T-cell (primary cell): ENCODE results near the gene EPAS1. TPM values are rescaled to one million over a fixed set of nuclear protein-coding genes. Genes with fewer than 3 reads are reported as not detected.

Source experiments
- ATAC-seq, 4 experiments: fragments of 200-7000 bp in 3 of 4; fragments of 150-1000 bp in 1 of 4; cut with Tn5 transposase; replicated peaks in 1 of 4; 1 replicate in 3 of 4; 2 replicates in 1 of 4; pipeline ENCODE4 v1.10.0; 2021; ENCODE audit warnings: moderate library complexity in 3 of 4, mild to moderate bottlenecking in 2 of 4, moderate number of reproducible peaks in 1 of 4
- CTCF ChIA-PET, 2 donors: fragments of 300-600 bp; sonication (Branson Sonifier 250); formaldehyde crosslinking; loops; one replicate each; lab custom pipeline; 2022; ENCODE audit warnings: antibody characterized with exemption in 2 of 2; lab: Charles Lee
- POLR2A ChIA-PET, 2 donors: fragments of 300-600 bp; sonication (Branson Sonifier 250); formaldehyde crosslinking; loops; one replicate each; lab custom pipeline; 2022; ENCODE audit warnings: antibody characterized with exemption in 2 of 2; lab: Charles Lee
- DNase-seq, 35 experiments: peaks; one replicate each; pipeline versions ENCODE4 v3.0.0 to v3.0.0-alpha.2; 2013 to 2023
- H3K27ac ChIP-seq: one replicate; pipeline ENCODE4 v1.5.1; 2013; ENCODE audit warnings: low read length
- H3K27me3 ChIP-seq, 2 experiments: replicated peaks in 1 of 2; 1 replicate in 1 of 2; 2 replicates in 1 of 2; pipeline versions ENCODE4 v1.6.1 to v1.7.0; 2013; ENCODE audit warnings: low read length in 1 of 2, mixed read lengths in 1 of 2; ENCODE audit not compliant: control insufficient read depth in 2 of 2, insufficient read depth in 2 of 2; ENCODE audit errors: extremely low read depth in 1 of 2
- H3K36me3 ChIP-seq, 2 donors: 1 replicate in 1 of 2; 2 replicates in 1 of 2; pipeline versions ENCODE4 v1.6.1 to v1.7.0; 2013; ENCODE audit warnings: low read length in 1 of 2; ENCODE audit not compliant: control insufficient read depth in 2 of 2, insufficient read depth in 1 of 2; ENCODE audit errors: extremely low read depth in 1 of 2
- H3K4me1 ChIP-seq, 2 experiments: 1 replicate in 1 of 2; 2 replicates in 1 of 2; pipeline versions ENCODE4 v1.6.1 to v1.7.0; 2013; ENCODE audit warnings: low read length in 2 of 2, mixed read lengths in 1 of 2; ENCODE audit not compliant: insufficient read depth in 2 of 2, control insufficient read depth in 1 of 2; ENCODE audit errors: extremely low read depth in 1 of 2
- H3K4me3 ChIP-seq, 2 donors: 1 replicate in 1 of 2; 2 replicates in 1 of 2; pipeline versions ENCODE4 v1.5.1 to v1.7.0; 2013; ENCODE audit warnings: mild to moderate bottlenecking in 2 of 2, low read length in 1 of 2, moderate library complexity in 1 of 2; ENCODE audit not compliant: control insufficient read depth in 1 of 2; ENCODE audit errors: extremely low read depth in 1 of 2
- H3K9me3 ChIP-seq: 2 replicates; pipeline ENCODE4 v1.7.0; 2013
- H3K27ac Mint-ChIP-seq, 2 donors: one replicate each; pipeline ENCODE4 v1.8.0; 2020 to 2021; ENCODE audit warnings: mild to moderate bottlenecking in 2 of 2, mixed read lengths in 2 of 2
- H3K27me3 Mint-ChIP-seq, 2 donors: one replicate each; pipeline ENCODE4 v1.8.0; 2021 to 2022; ENCODE audit warnings: mixed read lengths in 2 of 2
- H3K36me3 Mint-ChIP-seq: one replicate; pipeline ENCODE4 v1.8.0; 2021; ENCODE audit warnings: mixed read lengths
- H3K4me1 Mint-ChIP-seq, 3 donors: one replicate each; pipeline ENCODE4 v1.8.0; 2020 to 2022; ENCODE audit warnings: mixed read lengths in 3 of 3, mild to moderate bottlenecking in 1 of 3
- H3K4me3 Mint-ChIP-seq, 3 donors: one replicate each; pipeline ENCODE4 v1.8.0; 2020 to 2022; ENCODE audit warnings: mild to moderate bottlenecking in 3 of 3, mixed read lengths in 3 of 3, moderate library complexity in 3 of 3
- H3K9me3 Mint-ChIP-seq, 3 donors: one replicate each; pipeline ENCODE4 v1.8.0; 2020 to 2022; ENCODE audit warnings: mixed read lengths in 3 of 3
- WGBS: methylation state at CpG from one replicate; pipeline ENCODE4 v1.1.5; 2013; ENCODE audit warnings: missing lambda C conversion rate; ENCODE audit not compliant: insufficient coverage; 5-methylcytosine and 5-hydroxymethylcytosine counted together
- total RNA-seq, 35 experiments: library from RNA in 6 of 35; stranded (reverse) in 6 of 35; fragments of 120-200 nt in 1 of 35; gene quantifications; one replicate each; pipeline versions ENCODE4 v1.2.1 to v1.2.4 and lab custom pipeline; 2013 to 2026

The EPAS1 gene
- total RNA-seq, 5 donors from 2014 or later (not counting 1 experiment from before 2014, with no cell fraction given), result 1.0 to 4.0 (median 3.0) TPM

DNA sequence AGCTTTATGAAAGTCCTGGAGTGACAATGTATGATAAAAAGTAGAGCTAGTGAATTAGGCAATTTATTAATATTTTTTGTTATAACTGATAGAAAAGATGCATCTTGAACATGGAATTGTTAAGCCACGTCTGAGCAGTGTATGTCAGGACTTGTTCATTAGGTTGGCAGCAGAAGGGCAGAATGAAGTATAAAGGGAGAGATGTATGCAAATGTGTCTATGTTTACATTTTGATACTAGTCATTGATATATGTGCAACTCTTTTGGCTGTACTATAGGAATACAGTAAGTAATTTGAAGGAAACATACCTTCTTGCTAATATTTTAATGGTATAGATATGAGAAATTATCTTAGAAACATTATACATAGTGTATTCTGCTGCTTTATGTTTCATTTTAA, 133.2 kb downstream of the EPAS1 start:
- Mint-ChIP-seq H3K4me1 (peaks cover 41 to 48% (median 48%) of the 10 kb centered on the region in 3 donors), H3K4me3 (no peak overlapping the region), H3K9me3 (peaks cover 0 to 2% (median 0%) of the 10 kb centered on the region in 3 donors), H3K36me3 (no peaks in the 10 kb centered on the region), H3K27me3 (no peaks in the 10 kb centered on the region), H3K27ac (no peak overlapping the region)
- Histone ChIP-seq H3K36me3 (peaks cover 0 to 3% of the 10 kb centered on the region in 2 donors), H3K27me3 (peaks cover 0 to 4% of the 10 kb centered on the region in 2 experiments), H3K4me3 (no peak overlapping the region), H3K9me3 (no peaks in the 10 kb centered on the region), H3K4me1 (peaks cover 15 to 16% of the 10 kb centered on the region in 2 experiments), H3K27ac (no peak overlapping the region)
- ChIA-PET POLR2A (interaction anchor here in 1 of 2 donors (0.7 kb wide), 1 partner anchor 10 kb away, joined by 3 read pairs; no protein-coding TSS in a partner anchor), CTCF (interaction anchor here in 1 of 2 donors (0.6 to 1.1 kb wide), 2 partner anchors 9 to 26 kb away, joined by 3 to 5 read pairs; no protein-coding TSS in a partner anchor)
- WGBS, result 78% methylated on average over 1 of the region's 1 CpG
- ATAC-seq (no peak), DNase-seq (no peak)

DNA sequence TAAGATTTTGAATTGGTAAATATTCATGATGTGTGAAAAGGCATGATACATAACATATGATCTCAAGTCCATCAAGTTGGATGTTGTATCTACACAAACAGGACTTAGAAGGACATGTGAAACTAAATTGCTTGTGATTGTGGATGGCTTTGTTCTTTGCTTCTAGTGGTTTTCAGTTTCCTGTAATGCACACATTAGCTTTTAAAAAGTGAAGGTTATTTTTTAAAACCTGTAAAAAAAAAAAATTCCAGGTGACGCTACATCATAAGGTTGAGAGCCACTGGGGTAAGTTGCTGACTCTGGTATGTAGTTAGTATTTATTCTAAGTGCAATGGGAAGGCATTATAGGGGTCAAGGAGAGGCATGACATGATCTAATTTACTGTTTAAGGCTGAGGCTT, 133.8 kb downstream of the EPAS1 start:
- Histone ChIP-seq H3K27ac (no peak overlapping the region), H3K4me3 (no peak overlapping the region), H3K36me3 (peaks cover 0 to 3% of the 10 kb centered on the region in 2 donors), H3K9me3 (no peaks in the 10 kb centered on the region), H3K4me1 (peaks cover 15 to 16% of the 10 kb centered on the region in 2 experiments), H3K27me3 (peaks cover 0 to 4% of the 10 kb centered on the region in 2 experiments)
- DNase-seq (peak in 1 of 35 experiments; percentile 11), ATAC-seq (peak in 2 of 4 experiments; percentile 24 to 57)
- ChIA-PET POLR2A (interaction anchor here in 1 of 2 donors (0.7 kb wide), 1 partner anchor 9 kb away, joined by 3 read pairs; no protein-coding TSS in a partner anchor), CTCF (interaction anchor here in 1 of 2 donors (0.6 to 1.1 kb wide), 2 partner anchors 9 to 81 kb away, joined by 3 read pairs; no protein-coding TSS in a partner anchor)
- peaks cover 0 to 2% (median 0%) of the 10 kb centered on the region in 3 donors for H3K9me3 Mint-ChIP-seq
- H3K4me1 Mint-ChIP-seq, result peaks cover 44 to 49% (median 48%) of the 10 kb centered on the region in 3 donors
- 38% methylated on average over 1 of the region's 1 CpG for WGBS
- no peaks in the 10 kb centered on the region for H3K27me3 Mint-ChIP-seq
- no peaks in the 10 kb centered on the region for H3K36me3 Mint-ChIP-seq
- peak overlapping the region; percentile 19 to 24 for H3K27ac Mint-ChIP-seq
- H3K4me3 Mint-ChIP-seq, result peak overlapping the region in 2 of 3 donors; percentile 11 to 27

DNA sequence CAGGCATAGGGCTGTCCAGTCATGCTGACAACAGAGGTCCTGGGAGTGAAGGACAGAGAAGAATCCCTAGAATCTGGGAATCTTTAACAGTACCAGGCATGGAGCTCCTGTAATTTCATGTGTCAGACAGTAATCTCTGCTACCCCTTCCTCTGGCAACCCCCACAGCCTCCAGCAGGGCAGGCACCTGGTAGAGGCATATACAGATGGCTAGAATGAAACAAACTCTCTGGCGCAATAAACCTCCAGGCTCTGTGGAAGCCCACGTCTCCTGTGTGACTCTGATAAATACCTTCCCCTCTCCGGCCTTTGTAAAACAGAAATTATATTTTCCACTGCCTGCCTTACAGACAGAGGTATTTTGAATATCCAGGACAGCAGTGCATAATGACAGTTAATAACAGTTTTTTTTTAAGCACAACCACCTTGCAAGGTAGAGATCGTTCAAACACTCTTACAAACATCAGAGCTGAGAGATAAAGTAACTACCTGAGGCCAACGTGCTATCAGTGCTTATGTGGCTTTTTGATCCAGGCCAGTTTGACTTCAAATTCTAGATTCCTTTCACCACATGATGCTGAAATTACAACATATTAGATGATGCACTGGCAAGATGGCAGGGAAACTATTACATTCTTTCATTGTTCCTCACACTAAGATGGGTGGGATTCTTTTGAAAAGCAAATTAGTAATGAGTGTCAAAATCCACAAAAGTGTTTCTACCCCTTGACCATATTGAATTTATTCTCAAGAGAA, 134.5 kb downstream of the EPAS1 start:
- H3K4me3 Mint-ChIP-seq, result peak overlapping the region in 1 of 3 donors; percentile 27
- peak overlapping the region; percentile 19 to 24 for H3K27ac Mint-ChIP-seq

DNA sequence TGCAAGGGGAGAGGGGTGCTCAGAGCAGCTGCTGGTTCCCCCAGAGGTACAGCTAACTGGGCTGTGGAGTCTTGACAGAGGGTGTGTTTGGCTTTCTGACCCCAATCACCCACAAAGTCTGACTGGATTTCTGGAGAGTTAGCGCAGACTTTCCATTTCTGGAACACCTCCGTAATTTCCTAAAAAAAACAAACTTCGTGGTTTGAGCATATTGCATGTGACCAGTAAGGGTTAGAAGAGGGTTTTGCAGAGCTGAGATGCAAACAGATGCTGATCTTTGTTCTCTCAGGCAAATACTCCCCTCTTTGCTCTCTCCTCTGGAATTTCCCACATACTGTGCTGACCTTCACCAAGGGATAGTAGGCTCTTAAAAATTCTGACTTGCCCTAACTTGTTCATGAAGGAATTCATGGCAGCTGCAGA, 137.7 kb downstream of the EPAS1 start:
- peaks cover 63 to 77% (median 69%) of the 10 kb centered on the region in 3 donors for H3K4me1 Mint-ChIP-seq
- peaks cover 0 to 3% of the 10 kb centered on the region in 2 donors for H3K27me3 Mint-ChIP-seq
- POLR2A ChIA-PET, result no interaction called here
- Histone ChIP-seq H3K4me3 (no peak overlapping the region), H3K36me3 (no peaks in the 10 kb centered on the region), H3K27me3 (peaks cover 0 to 4% of the 10 kb centered on the region in 2 experiments), H3K27ac (no peak overlapping the region), H3K9me3 (no peaks in the 10 kb centered on the region), H3K4me1 (peaks cover 25 to 26% of the 10 kb centered on the region in 2 experiments)
- CTCF ChIA-PET, result no interaction called here
- no peaks in the 10 kb centered on the region for H3K9me3 Mint-ChIP-seq
- WGBS, result no CpG with 5 or more reads among the region's 3 CpGs
- DNase-seq (no peak), ATAC-seq (no peak)
- H3K36me3 Mint-ChIP-seq, result no peaks in the 10 kb centered on the region
- no peak overlapping the region for H3K4me3 Mint-ChIP-seq
- no peak overlapping the region for H3K27ac Mint-ChIP-seq

More for the DNA sequence above, 134.5 kb downstream of the EPAS1 start:
- peaks cover 0 to 2% (median 0%) of the 10 kb centered on the region in 3 donors for H3K9me3 Mint-ChIP-seq
- Histone ChIP-seq H3K4me1 (peaks cover 15 to 16% of the 10 kb centered on the region in 2 experiments), H3K27me3 (peaks cover 0 to 4% of the 10 kb centered on the region in 2 experiments), H3K36me3 (peaks cover 0 to 3% of the 10 kb centered on the region in 2 donors), H3K27ac (no peak overlapping the region), H3K9me3 (no peaks in the 10 kb centered on the region), H3K4me3 (no peak overlapping the region)
- H3K27me3 Mint-ChIP-seq, result peaks cover 0 to 3% of the 10 kb centered on the region in 2 donors
- ChIA-PET CTCF (interaction anchor here in 1 of 2 donors (0.6 kb wide), 1 partner anchor 80 kb away, joined by 3 read pairs; no protein-coding TSS in a partner anchor), POLR2A (no interaction called here)
- DNase-seq (peak in 1 of 35 experiments; percentile 7), ATAC-seq (peak in 1 of 4 experiments; percentile 20)
- 50% methylated on average over 2 of the region's 5 CpGs for WGBS
- peaks cover 44 to 51% (median 48%) of the 10 kb centered on the region in 3 donors for H3K4me1 Mint-ChIP-seq
- H3K36me3 Mint-ChIP-seq, result no peaks in the 10 kb centered on the region

DNA sequence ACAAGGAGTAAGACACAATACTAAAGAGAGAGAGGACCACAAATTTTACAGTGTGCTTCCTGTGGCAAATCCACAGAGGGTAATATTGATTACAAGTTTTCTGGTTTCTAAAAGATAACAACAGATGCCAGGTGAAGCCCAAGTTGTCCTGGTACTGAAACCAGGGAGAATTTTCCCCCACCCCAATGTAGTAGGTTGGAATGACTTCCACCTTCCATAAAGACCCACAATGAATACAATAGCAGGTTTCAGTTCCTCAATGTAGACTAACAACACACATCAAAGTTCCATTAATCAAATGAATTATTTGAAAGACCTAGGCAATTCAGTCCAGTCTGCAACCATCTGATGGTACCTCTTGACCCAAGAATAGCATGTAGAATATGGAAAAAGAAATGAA, 138.1 kb downstream of the EPAS1 start:
- Mint-ChIP-seq H3K27ac (no peak overlapping the region), H3K4me3 (no peak overlapping the region), H3K27me3 (peaks cover 0 to 3% of the 10 kb centered on the region in 2 donors), H3K36me3 (no peaks in the 10 kb centered on the region), H3K4me1 (peaks cover 65 to 77% (median 69%) of the 10 kb centered on the region in 3 donors), H3K9me3 (no peaks in the 10 kb centered on the region)
- Histone ChIP-seq H3K4me3 (no peak overlapping the region), H3K36me3 (no peaks in the 10 kb centered on the region), H3K4me1 (peaks cover 30% of the 10 kb centered on the region in 2 experiments), H3K27ac (no peak overlapping the region), H3K27me3 (peaks cover 0 to 4% of the 10 kb centered on the region in 2 experiments), H3K9me3 (no peaks in the 10 kb centered on the region)
- CTCF ChIA-PET, result interaction anchor here in 1 of 2 donors (0.7 to 1.4 kb wide), 3 partner anchors 27 to 373 kb away, joined by 3 to 4 read pairs (median 4); no protein-coding TSS in a partner anchor
- POLR2A ChIA-PET, result no interaction called here
- no peak for ATAC-seq
- no peak for DNase-seq

DNA sequence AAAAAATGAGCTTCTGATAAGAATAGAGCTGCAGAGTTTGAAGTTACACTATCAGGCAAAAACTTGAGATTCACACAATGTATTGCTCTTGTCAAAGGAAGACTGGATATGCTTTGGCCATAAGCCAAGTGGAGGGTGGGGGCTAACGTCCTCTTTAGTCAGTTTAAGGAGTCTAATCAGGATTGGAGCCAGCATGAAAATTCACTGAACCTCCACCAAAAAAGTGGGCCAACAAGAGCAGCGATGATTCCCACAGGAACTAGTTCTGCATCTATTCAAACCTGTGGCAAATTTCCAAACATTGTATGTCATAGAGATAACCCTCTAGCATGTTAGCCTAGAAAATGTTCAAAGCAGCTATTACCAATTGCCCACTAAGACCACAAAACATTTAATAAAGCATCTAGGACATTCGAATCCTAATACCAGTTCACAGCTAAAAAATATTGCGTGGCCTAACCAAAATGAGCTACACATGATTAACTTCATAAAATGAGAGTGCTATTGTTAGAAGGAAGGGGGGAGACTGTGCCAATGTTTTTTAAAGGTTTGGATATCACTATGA, 138.7 kb downstream of the EPAS1 start:
- H3K36me3 Mint-ChIP-seq, result no peaks in the 10 kb centered on the region
- H3K27me3 Mint-ChIP-seq, result peaks cover 0 to 3% of the 10 kb centered on the region in 2 donors
- peaks cover 30 to 33% of the 10 kb centered on the region in 2 experiments for H3K4me1 ChIP-seq
- ChIA-PET POLR2A (no interaction called here), CTCF (interaction anchor here in 1 of 2 donors (0.7 to 1.4 kb wide), 4 partner anchors 22 to 373 kb away, joined by 3 to 4 read pairs (median 4); no protein-coding TSS in a partner anchor)
- H3K4me1 Mint-ChIP-seq, result peaks cover 65 to 76% (median 66%) of the 10 kb centered on the region in 3 donors
- H3K27ac Mint-ChIP-seq, result no peak overlapping the region
- no peak overlapping the region for H3K27ac ChIP-seq
- WGBS, result 100% methylated on average over 1 of the region's 4 CpGs
- H3K4me3 Mint-ChIP-seq, result no peak overlapping the region
- H3K4me3 ChIP-seq, result no peak overlapping the region
- H3K36me3 ChIP-seq, result no peaks in the 10 kb centered on the region
- H3K27me3 ChIP-seq, result peaks cover 0 to 4% of the 10 kb centered on the region in 2 experiments
- H3K9me3 Mint-ChIP-seq, result no peaks in the 10 kb centered on the region
- DNase-seq (no peak), ATAC-seq (no peak)
- no peaks in the 10 kb centered on the region for H3K9me3 ChIP-seq
